Right kidney (tissue), 1 donor: ENCODE measurements around the gene HIP1.
"Not testable (repeated sequence)": the region's sequence is repeated elsewhere in the genome, so short reads cannot be mapped to it uniquely, and the experiment has no call there.

Experiments used
- DNase-seq: peaks from one replicate; pipeline ENCODE4 v3.0.0-alpha.2; 2016

HIP1 gene

DNA sequence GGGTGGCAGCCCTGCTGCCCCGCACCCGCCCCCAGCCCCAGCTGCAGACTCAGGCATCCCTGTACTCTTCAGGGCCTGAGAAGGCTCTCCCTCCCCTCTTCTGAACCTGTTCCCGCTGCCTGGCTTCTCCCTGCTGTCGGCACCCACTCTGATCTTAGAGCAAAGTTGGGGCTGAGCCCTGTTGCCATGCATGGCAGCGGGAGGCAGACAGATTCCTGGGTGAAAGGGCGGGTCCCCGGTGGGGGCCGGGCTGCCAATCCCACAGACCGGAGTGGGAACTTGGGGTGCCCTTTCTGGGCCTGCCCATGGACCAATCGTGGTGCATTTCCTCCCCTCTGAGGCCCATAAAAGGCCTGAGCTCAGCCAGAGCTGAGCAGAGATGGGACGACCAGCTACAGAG, 165.9 kb downstream of the HIP1 start:
- no peak for DNase-seq

DNA sequence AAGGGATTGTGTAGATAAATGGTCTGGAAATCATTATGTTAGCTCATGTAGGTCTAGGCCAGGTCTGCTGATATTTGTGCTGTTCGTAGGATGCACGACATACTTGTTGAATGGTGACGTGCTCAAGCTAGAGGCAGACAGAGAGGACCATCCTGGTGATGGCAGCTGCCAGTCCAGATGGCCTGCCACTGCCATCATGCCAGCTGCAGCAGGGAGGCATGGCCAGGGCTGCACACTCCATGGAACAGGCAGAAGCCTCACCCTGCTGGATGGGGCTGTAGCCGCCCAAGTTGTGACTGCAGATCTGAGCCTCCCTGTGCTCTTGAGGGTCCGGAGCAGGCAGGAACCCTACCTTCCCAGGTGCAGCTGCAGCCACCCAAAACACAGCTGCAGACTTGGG, 166.3 kb downstream of the HIP1 start:
- no peak for DNase-seq

DNA sequence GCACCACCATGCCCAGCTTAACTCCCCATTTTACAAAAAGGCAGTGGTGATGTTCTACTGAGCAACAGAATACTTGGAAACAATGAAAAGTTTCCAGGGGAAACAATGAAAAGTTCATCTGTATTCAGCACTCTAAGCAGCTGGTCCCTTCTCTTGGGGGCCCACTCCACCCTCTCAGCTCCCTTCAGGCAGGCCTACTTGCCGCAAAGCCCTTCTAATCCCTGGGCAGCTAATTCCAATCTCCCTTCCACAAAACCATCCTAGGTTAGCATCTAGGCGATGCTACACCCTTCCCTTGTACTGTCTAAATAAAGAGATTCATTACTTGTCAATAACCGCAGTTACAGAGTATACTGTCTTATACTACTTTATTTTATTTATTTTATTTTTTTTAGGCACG, 167.5 kb downstream of the HIP1 start:
- no peak for DNase-seq

- DNase-seq = not testable (repeated sequence)
Observed at GRCh38 chr7:75569629-75570282, 169.0 kb downstream of the HIP1 start.

DNA sequence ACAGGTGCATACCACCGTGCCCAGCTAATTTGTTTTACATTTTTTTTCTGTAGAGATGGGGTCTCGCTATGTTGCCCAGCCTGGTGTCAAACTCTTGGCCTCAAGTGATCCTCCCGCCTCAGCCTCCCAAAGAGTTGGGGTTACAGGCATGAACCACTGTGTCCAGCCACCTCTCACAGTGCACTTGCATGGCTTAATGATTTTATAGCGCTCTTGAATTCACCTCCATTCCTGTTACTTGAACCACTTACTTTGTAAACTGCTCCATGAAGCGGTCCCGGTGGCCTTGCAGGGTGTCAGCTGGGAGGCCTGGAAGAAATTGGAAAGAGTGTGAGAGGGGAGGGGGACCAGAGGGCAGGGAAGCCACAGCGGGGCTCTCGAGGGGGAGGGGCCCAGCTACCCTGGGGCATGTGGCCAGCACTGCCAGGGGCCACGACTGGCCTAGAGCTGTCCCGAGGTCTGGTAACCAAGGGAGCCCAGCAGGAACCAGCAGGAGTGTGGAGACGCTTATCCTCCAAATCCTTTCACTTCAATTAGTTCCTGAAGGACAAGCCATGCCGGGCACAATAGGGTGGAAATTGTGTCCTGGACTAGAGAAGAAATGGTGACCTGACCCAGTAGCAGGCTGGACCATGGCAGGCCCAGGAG, 170.7 kb downstream of the HIP1 start:
- no peak for DNase-seq

- DNase-seq = peak; percentile 42
Observed at GRCh38 chr7:75565132-75565837, 173.5 kb downstream of the HIP1 start.

DNA sequence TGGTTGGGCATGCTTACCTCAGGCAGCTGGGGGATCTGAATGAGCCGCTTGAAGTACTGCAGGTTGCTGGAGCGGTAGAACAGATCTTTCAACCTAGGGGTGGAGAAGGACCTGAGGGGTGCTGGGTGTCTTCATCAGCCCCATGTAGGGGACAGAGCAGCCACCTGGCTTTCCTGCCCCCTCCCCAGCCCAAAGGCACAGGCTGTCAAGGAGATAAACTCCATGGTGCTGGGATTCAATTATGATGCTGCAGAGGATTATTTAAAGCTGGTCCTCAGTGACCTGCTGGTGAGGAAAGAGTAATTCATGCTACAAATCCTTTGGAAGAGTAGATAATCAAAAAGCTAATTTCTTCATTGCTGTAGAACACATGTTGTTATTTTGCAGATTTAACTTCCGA, 175.6 kb downstream of the HIP1 start:
- DNase-seq = no peak

DNA sequence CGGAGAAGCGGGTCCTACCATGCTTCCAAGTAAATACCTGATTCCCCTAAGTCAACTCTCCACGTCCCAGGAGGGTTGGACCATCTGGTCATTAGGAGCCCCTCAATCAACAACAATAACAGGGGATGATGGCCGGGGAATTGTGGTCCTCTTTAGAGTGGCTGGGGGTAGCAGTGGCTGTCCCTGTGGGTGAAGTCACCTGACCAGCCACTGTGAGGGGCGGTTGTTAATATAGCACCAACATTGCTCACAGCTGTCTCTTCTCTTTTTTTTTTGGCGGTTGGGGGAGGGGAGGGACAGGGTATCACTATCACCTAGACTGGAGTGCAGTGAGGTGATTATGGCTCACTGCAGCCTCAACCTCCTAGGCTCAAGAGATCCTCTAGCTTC, 178.8 kb downstream of the HIP1 start:
- peak; percentile 51 for DNase-seq

DNA sequence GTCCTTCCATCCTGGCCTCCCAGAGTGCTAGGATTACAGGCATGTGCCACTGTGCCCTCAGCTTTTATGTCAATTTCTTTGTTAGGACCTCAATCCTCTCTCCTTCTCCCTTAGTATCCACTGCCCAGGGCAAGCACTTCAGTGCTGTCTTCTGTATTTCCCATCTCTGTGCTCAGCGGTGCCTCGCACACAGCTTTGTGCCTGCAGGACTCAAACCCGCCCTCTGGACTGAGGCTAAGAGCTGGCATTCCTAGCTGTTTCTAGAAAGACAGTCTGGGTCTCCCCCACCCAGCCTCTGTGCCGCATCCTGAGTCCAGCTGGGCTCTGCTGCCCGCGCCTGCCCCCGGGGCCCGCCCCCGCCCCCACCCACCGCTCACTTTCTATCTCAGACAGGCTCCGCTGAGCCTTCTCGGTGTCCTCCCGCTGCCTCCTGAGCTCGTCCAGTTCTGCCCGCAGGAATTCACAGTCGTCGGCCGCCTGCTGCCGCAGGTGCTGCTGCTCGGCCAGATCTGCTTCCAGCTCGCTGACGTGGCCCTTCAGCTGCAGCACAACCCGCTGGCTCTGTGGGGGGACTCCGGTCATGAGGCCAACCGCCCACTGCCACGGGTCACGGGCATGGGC, 179.3 kb downstream of the HIP1 start:
- peak; percentile 26 for DNase-seq

- DNase-seq = not testable (repeated sequence)
Observed at GRCh38 chr7:75556835-75557234, 181.9 kb downstream of the HIP1 start.

DNA sequence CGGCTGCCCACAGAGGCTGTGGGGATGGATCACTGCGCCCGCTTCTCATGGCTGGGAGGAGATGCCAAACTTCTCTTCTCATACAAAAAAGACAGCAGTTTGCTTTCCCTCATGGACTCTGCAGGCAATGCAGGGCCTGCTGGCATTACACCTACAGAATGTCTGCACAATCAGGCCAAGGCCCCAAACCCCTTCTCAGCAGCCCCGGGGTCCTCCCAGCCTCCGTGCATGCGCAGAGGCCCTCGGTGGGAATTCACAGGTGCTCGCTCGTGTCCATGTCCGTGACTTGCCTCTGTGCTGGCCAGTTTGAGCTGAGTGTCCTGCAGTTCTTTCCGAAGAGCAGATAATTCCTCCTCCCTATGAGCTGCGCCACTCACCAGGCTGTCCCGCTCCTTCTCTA, 183.0 kb downstream of the HIP1 start:
- DNase-seq = no peak

- no peak for DNase-seq
Observed at GRCh38 chr7:75546237-75547015, 192.3 kb downstream of the HIP1 start.

- no peak for DNase-seq
Observed at GRCh38 chr7:75537731-75538130, 201.0 kb downstream of the HIP1 start.

GRCh38 chr7:75536940-75537538, 201.7 kb downstream of the HIP1 start:
- no peak for DNase-seq

DNA sequence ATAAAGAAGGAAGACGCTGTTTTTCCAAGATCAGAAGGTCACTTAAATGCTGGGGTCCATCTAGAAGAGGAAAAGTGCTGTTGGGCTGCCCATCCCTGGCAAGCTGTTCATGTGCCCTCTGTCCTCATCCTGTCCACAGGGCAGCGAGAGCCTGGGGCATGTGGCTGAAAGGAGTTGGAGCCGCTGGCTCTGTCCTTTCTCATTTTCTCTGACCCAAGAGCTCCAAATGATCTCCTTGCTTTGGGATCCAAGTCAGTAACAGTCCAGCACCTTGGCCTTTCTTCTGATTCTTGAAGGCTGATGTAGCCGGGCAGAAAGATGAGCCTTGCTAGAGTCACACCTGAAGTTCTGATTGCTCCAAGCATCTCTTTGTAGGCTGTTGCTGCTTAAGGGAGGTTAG, 202.2 kb downstream of the HIP1 start:
- DNase-seq = no peak

DNA sequence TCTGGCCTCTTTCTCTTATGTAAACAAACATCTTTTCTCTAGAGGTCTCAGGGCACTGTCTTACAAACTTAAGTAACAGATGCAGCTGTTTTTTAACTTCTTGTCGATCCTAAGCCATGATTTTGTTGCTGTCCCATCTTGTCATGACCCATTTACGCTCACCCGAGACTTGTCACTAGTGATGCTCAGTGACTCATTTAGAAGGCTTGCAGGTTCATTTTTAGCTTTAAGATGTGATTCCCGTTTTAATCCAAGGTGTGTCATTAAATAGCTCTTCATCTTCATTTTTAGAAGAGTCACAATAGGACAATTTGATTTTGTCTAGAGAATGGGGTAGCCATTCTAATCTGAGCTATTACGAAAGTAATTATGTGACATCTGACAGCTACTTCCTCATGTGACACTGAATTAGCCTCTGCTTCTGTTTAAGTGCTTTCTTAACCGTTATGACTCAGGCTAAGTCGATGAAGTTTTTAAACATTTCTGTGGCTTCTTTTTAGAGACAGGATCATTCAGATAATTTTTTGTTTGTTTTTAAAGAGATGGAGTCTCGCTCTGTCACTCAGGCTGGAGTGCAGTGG, 203.9 kb downstream of the HIP1 start:
- DNase-seq = no peak

- DNase-seq = no peak
Observed at GRCh38 chr7:75533926-75534325, 204.8 kb downstream of the HIP1 start.

DNA sequence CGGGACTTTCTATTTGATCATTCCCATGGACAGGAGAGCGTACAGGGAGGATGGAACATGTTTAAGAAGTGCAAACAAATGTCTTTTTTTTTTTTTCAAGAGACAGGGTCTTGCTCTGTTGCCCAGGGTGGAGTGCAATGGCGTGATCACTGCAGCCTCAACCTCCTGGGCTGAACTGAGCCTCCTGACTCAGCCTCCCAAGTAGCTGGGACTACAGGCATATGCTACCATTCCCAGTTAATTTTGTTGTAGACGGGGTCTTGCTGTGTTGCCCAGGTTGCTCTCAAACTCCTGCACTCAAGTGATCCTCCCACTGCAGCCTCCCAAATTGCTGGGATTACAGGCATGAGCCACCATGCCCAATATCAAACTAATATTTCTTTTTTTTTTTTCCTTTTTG, 206.1 kb downstream of the HIP1 start:
- DNase-seq = no peak

DNA sequence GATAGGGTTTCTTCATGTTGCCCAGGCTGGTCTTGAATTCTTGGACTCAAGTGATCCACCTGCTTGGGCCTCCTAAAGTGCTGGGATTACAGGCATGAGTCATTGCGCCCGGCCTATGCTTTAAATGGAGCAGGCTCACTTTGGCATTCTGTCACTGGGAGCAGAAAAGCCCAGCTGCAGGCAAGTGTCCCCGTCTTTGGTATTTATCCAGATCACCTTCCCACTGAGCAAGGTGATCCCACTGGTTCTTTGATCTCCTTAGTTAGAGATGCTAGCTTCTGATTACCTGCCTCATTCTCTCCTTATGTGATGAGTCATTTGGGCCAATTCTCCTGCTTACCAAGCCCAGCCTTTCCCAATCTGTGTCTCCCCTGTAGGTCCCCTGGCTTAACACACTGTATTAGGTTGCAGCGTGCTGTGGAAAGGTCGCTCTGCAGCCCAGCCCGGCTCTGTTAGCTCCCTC, 207.4 kb downstream of the HIP1 start:
- DNase-seq = no peak

DNA sequence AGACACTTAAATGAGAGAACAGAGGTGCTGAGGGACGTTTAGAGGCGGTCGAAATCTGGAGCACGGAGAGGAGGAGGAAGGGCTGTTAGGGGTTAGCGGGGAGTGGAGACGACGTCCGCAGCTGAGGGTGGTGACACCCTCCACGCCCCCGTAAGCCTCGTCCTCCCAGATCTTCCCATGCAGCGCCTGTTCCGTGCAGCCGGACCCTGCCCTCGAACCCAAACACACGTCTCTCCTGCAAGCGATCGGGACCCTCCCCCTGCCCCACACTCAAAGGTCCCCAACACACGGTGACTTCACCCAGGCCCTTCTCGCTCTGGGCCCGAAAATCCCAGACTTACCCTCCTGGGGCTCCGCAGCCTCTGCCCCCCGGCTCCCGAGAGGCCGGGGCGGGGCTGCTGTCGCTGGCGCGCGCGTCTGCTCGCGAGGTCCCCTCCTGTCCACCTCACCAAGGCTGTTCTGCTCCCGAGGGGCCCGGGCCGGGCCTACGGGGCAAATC, 211.5 kb downstream of the HIP1 start:
- DNase-seq = peak; percentile 58

- not testable (repeated sequence) for DNase-seq
Observed at GRCh38 chr7:75521727-75522126, 217.0 kb downstream of the HIP1 start.
